Activated gamma-delta T cell treated with Interleukin-2 at 50 U/mL for 16 hours (primary cell): ENCODE measurements around the gene TFDP1.

Experiments
- DNase-seq: peaks from one replicate; pipeline ENCODE4 v3.0.0-alpha.2; 2020

Gene TFDP1

DNA sequence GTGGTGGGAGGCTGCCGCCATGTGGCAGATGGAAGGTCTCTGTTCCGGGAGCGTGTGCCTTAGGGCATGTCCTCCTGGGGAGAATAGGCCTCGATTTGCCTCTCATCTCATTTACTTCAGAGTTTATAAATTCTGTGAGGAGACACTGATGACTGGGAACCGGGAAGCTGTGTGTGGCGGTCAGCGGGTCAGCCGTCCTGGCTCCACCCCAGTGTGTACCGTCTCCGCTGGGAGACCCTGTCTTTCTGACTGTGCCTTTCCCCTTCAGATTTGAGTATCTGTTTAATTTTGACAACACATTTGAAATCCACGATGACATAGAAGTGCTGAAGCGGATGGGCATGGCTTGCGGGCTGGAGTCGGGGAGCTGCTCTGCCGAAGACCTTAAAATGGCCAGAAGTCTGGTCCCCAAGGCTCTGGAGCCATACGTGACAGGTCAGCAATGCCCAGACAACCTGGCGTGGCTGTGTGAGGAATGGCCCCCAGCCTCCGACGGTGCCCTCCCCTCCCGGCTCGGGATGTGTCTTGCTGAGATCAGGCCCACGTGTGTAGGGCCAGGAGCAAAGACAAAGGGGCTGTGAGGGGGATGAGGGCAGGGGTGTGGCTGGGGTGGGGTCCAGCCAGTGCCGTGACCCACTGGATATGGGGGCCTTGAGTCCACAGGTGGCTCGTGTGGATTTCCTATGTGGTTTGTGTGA, 51.9 kb downstream of the TFDP1 start:
- no peak for DNase-seq

DNA sequence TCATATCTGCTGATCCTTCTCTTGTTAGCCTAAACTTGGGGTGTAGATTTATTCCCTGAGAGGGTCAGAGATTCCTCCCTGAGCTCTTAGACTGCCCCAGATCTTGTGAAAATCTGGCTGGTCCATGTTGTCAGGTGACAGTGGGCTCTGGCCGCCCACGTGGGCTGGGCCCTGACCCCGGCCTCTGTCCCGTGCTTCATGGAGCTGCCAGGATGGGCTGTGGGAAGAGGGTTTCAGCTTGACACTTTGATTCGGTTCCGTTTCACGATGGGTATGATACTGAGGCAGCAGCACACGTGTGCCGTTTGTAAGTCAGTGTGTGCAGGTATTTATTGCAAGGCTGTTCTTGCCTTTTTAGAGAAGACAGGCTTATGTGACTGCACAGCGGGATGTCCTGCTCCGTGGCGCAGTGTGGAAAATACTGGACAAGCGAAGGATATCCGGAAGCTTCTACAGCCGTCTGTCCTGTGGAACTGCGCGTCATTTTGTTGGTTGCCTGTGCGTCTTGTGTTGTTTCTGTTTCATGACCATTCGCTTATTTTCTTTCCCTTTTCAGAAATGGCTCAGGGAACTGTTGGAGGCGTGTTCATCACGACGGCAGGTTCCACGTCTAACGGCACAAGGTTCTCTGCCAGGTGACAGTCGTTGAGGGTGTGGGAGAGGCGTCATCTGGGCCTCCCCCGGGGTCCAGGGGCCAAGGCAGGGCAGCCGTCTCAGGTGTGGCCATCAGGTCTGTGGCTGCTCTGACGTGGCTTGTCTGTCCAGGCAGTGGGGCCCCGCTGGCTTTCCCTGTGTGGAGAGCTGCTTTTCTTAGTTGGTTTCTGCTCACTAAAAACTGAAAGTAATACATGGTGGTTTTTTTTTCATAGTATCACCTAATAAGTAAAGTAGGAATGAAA, 53.0 kb downstream of the TFDP1 start:
- no peak for DNase-seq

DNA sequence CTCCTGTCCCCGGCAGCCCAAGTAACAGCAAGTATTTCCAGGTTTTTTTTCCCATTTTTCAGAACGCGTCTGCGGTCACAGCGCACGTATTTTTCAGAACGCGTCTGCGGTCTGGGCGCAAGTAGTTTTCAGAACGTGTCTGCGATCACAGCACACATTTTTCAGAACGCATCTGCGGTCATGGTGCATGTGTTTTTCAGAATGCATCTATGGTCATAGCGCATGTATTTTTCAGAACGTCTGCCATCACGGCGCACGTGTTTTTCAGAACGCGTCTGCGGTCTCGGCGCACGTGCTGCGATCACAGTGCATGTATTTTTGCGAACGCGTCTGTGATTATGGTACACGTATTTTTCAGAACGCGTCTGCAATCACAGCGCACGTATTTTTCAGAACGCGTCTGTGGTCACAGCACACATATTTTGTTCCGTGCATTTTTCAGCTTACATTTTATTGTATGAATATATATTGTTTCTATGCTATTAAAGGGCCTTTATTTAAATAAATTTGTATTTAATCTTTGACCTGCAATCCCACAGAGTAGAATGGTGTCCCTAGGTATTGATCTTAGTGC, 53.7 kb downstream of the TFDP1 start:
- DNase-seq, result no peak

- DNase-seq, result no peak
Observed at GRCh38 chr13:113638806-113639205, 54.3 kb downstream of the TFDP1 start.

DNA sequence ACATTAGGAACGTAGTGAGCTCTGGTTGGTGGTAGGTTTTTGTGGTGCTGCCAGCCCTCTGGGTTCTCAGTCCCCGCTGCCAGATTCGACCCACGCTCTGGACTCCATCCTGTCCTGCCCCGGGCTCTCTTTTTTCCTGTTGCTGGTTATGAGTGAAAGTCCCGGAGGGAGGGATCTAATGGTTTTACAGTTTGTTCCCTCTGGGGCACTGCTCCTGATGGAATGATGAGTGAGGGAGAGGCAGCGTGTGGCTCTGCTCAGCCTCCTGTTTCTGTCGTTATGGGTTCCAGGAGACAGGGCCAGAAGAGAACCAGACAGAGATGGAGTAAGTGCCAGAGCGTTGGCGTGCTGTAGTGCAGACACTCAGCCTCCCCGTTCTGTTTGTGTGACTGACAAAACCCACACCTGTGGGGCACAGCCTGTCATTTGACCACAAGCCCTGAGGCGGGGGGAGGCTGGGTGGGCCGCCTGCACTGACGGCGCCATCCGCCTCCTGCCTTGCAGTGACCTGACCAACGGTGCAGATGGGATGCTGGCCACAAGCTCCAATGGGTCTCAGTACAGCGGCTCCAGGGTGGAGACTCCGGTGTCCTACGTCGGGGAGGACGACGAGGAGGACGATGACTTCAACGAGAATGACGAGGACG, 55.2 kb downstream of the TFDP1 start:
- DNase-seq, result no peak

- no peak for DNase-seq
Observed at GRCh38 chr13:113641426-113641825, 56.9 kb downstream of the TFDP1 start.

DNA sequence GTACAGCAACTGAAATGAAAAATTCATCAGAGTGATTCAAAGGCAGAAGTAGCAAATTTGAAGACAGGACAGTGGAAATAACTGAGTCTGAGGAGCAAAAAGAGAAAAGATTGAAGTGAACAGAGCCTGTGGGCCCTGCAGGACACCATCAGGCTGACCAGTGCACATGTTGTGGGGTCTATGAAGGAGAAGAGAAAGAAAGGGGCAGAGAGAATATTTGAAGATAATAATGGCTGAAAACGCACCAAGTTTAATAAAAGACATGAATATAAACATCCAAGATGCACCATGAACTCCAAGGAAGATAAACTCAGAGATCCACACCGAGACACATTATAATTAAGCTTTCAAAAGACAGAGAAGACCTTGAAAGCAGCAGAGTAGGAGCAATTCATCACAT, 58.0 kb downstream of the TFDP1 start:
- no peak for DNase-seq

DNA sequence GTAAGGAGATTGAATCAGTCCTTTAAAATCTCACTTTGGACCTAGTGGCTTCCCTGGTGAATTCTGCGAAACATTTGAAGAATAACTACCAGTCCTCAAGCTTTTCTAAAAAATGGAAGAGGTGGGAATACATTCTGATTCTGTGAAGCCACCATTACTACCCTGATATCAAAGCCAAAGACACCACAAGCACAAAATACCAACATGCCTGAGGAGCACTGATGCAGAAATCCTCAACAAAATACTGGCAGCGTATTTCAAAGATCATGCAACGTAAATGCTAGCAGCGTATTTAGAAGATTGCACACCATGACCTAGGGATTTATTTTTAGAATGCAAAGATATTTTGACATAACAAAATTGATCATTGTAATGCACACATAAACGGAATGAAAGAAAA, 59.0 kb downstream of the TFDP1 start:
- DNase-seq, result no peak

- DNase-seq, result no peak
Observed at GRCh38 chr13:113644800-113645199, 60.2 kb downstream of the TFDP1 start.

DNA sequence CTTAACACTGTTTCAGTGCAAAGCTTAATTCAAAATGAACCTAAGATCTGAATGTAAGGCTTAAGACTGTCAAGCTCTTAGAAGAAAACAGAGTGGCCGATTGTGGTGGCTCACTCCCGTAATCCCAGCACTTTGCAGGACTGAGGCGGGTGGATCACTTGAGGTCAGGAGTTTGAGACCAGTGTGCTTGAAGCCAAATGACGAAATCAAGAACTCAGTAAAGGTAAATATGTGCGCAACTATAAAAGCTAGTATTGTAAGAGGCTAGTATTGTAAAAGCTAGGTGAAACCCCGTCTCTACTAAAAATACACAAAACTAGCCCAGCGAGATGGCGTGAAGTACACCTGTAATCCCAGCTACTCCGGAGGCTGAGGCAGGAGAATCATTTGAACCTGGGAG, 60.8 kb downstream of the TFDP1 start:
- DNase-seq, result no peak

- no peak for DNase-seq
Observed at GRCh38 chr13:113646376-113646775, 61.8 kb downstream of the TFDP1 start.

- no peak for DNase-seq
Observed at GRCh38 chr13:113646921-113647340, 62.4 kb downstream of the TFDP1 start.

DNA sequence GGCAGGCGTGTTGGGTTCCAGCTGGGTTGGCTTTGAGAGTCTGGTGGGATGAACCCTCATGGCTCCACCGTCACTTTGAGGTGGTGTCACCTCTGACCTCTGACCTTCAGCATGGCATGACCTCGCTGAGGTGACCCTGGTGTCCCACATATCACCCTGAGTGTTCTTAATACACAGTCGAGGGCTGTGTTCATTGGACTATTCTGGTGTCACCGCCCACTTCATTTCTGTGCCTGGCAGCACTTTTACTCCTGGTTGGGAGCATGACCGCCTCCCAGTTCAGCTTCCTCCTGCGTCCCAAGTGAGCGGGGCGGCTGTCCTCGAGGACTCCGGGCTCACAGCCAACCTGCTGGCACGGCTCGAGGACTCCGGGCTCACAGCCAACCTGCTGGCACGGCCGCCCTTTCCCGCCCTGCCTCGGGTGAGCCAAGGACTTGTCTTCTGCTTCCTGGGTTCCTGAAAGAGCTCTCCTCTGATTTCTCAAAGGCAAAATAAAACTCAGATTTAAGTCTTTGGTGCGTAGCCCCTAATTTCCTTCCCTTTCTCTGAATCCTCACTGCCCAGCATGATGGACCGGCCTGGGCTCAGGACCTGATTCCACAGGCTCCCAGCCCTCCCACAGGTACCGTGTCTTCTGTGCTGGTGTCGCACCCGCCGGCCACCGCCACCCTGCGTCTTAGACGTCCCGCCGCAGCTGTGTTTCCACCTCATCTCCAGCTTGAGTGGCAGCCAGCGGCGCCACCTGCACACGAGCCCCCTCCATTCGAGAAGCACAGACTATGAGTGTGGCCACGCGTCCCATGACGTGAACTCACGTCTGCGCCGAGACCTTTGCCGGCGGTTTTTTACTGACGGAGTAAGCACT, 63.0 kb downstream of the TFDP1 start:
- DNase-seq, result no peak

- DNase-seq, result no peak
Observed at GRCh38 chr13:113648216-113648610, 63.7 kb downstream of the TFDP1 start.

GRCh38 chr13:113649212-113649611, 64.7 kb downstream of the TFDP1 start:
- no peak for DNase-seq

GRCh38 chr13:113650275-113650674, 65.7 kb downstream of the TFDP1 start:
- no peak for DNase-seq

- DNase-seq, result no peak
Observed at GRCh38 chr13:113650731-113651148, 66.2 kb downstream of the TFDP1 start.

- no peak for DNase-seq
Observed at GRCh38 chr13:113651511-113652403, 67.2 kb downstream of the TFDP1 start.

- no peak for DNase-seq
Observed at GRCh38 chr13:113652404-113653263, 68.1 kb downstream of the TFDP1 start.
